GM10248 (cell line): ENCODE measurements around the gene RANGAP1.

ENCODE experiments used
- CTCF ChIA-PET: fragments of 300-600 bp; sonication (Branson Sonifier 250); formaldehyde crosslinking; extraction: SDS; loops from one replicate; lab custom pipeline; 2021; ENCODE audit warnings: antibody characterized with exemption; lab: Yijun Ruan, JAX
- POLR2A ChIA-PET: fragments of 350-650 bp; sonication (Branson Sonifier 250); formaldehyde crosslinking; extraction: SDS; loops from one replicate; lab custom pipeline; 2020; ENCODE audit warnings: antibody characterized with exemption; lab: Yijun Ruan, JAX
- DNase-seq: peaks from one replicate; pipeline ENCODE4 v3.0.0; 2012; ENCODE audit errors: extremely low spot score
- CTCF ChIP-seq: IDR thresholded peaks from 2 replicates; pipeline ENCODE4 v1.5.1; 2012; ENCODE audit warnings: mild to moderate bottlenecking, low read depth; ENCODE audit errors: extremely low read depth, missing control alignments, control extremely low read depth

Gene RANGAP1

GRCh38 chr22:41254230-41254629 lies 31.8 kb downstream of the RANGAP1 start:
- no peak for TF ChIP-seq CTCF
- POLR2A ChIA-PET: no interaction called here
- CTCF ChIA-PET: interaction anchor here (0.6 to 1.3 kb wide), 2 partner anchors 9 to 17 kb away, joined by 3 read pairs; no protein-coding TSS in a partner anchor
- DNase-seq: no peak

DNA sequence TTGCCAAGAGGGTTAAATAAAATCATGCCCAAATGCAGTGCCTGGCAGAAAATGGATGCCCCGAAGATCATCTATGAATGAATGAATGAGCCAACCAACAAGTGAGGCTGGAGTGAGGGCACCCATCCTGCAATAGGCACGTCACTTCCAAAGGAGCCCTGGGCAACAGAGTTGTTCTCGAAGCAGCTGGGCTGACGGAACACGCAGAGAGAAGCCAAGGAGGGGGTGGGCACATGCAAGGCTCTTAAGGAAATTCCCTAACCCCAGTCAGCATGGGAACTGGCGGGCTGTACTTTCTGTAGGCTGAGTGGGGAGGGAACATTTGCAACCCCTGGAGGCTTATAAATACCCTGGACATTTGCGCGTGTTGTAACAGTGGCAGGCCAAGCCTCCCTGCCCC lies 33.6 kb downstream of the RANGAP1 start:
- CTCF ChIA-PET: interaction anchor here (0.7 kb wide), 1 partner anchor 12 kb away, joined by 3 read pairs; no protein-coding TSS in a partner anchor
- POLR2A ChIA-PET: no interaction called here

GRCh38 chr22:41250127-41250526 lies 35.9 kb downstream of the RANGAP1 start:
- no peak for DNase-seq
- TF ChIP-seq CTCF: no peak
- ChIA-PET POLR2A (no interaction called here), CTCF (no interaction called here)

More for the DNA sequence above, 33.6 kb downstream of the RANGAP1 start:
- no peak for TF ChIP-seq CTCF
- DNase-seq: no peak

- POLR2A ChIA-PET: no interaction called here
- CTCF ChIA-PET: interaction anchor here (0.7 kb wide), 1 partner anchor 327 kb away, joined by 3 read pairs; no protein-coding TSS in a partner anchor
- DNase-seq: no peak
- no peak for TF ChIP-seq CTCF
These were observed 36.5 kb downstream of the RANGAP1 start for GRCh38 chr22:41249442-41249841.

GRCh38 chr22:41248758-41249157 lies 37.2 kb downstream of the RANGAP1 start:
- no peak for DNase-seq
- ChIA-PET CTCF (interaction anchor here (1.6 kb wide), 1 partner anchor 11 kb away, joined by 4 read pairs; no protein-coding TSS in a partner anchor), POLR2A (no interaction called here)
- TF ChIP-seq CTCF: no peak

DNA sequence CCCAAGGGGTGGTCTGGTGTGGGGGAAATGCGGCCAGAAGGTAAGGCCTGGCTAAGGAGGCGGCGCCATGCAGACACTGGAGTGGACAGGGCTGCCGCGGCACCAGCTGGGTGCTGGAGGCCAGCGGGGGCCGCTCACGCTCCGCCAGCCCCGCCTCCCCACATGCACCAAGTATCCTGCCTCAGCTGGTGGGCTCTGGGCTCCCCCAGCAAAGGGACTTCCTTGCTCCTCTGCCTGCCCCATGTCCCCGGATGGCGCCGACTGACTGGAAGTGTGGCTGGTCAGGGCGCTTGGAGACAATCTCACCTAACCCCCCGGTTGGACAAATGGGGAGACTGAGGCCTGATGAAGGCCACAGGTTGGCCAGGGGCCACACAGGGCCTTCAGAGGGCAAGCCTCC lies 37.7 kb downstream of the RANGAP1 start:
- DNase-seq: no peak
- ChIA-PET POLR2A (no interaction called here), CTCF (interaction anchor here (1.5 to 1.6 kb wide), 2 partner anchors 11 to 13 kb away, joined by 4 read pairs; no protein-coding TSS in a partner anchor)
- TF ChIP-seq CTCF: no peak
